Measurements from ENCODE around the gene NMS. TPM values are rescaled to one million over a fixed set of nuclear protein-coding genes. Genes with fewer than 3 reads are reported as not detected.
A peak's percentile ranks its signal among the peaks of the same experiment; 100 is the strongest.

The NMS gene
- total RNA-seq, 1 donor from 2014 or later, result not detected

- no peaks in the 10 kb centered on the region for H3K27me3 ChIP-seq
- no peak for DNase-seq (ENCODE audit: extremely low spot score in 2 of 2)
- no peaks in the 10 kb centered on the region for H3K36me3 ChIP-seq
- no peak for TF ChIP-seq POLR2AphosphoS5 (IDR thresholded peaks at IDR 0.05; ENCODE audit: insufficient read depth in 1 of 2, low read depth in 1 of 2)
- no peak for TF ChIP-seq CTCF (IDR thresholded peaks at IDR 0.05)
- TF ChIP-seq POLR2A (IDR thresholded peaks at IDR 0.05), result no peak
- H3K4me1 ChIP-seq, result no peaks in the 10 kb centered on the region
- no peak overlapping the region for H3K4me3 ChIP-seq
- intact Hi-C loops (cut with DNase I), result no loop called here
- no peaks in the 10 kb centered on the region for H3K9me3 ChIP-seq
- no peak overlapping the region for H3K27ac ChIP-seq
Observed at GRCh38 chr2:100522430-100522829, 52.1 kb downstream of the NMS start.

- TF ChIP-seq CTCF (IDR thresholded peaks at IDR 0.05), result no peak
- TF ChIP-seq POLR2AphosphoS5 (IDR thresholded peaks at IDR 0.05; ENCODE audit: insufficient read depth in 1 of 2, low read depth in 1 of 2), result no peak
- TF ChIP-seq POLR2A (IDR thresholded peaks at IDR 0.05), result no peak
- Histone ChIP-seq H3K27me3 (no peaks in the 10 kb centered on the region), H3K36me3 (no peaks in the 10 kb centered on the region), H3K4me1 (no peaks in the 10 kb centered on the region), H3K9me3 (no peaks in the 10 kb centered on the region), H3K4me3 (no peak overlapping the region), H3K27ac (no peak overlapping the region)
- intact Hi-C loops (cut with DNase I), result no loop called here
- DNase-seq (ENCODE audit: extremely low spot score in 2 of 2), result no peak
Observed at GRCh38 chr2:100524331-100524730, 54.0 kb downstream of the NMS start.

GRCh38 chr2:100526868-100527267 is 56.6 kb downstream of the NMS start:
- DNase-seq (ENCODE audit: extremely low spot score in 2 of 2), result peak in 1 of 2 donors; percentile 81
- no peaks in the 10 kb centered on the region for H3K4me1 ChIP-seq
- intact Hi-C loops (cut with DNase I), result no loop called here
- H3K9me3 ChIP-seq, result no peaks in the 10 kb centered on the region
- no peak for TF ChIP-seq POLR2A (IDR thresholded peaks at IDR 0.05)
- no peak for TF ChIP-seq POLR2AphosphoS5 (IDR thresholded peaks at IDR 0.05; ENCODE audit: insufficient read depth in 1 of 2, low read depth in 1 of 2)
- no peak for TF ChIP-seq CTCF (IDR thresholded peaks at IDR 0.05)
- no peaks in the 10 kb centered on the region for H3K36me3 ChIP-seq
- H3K27me3 ChIP-seq, result no peaks in the 10 kb centered on the region
- no peak overlapping the region for H3K27ac ChIP-seq
- no peak overlapping the region for H3K4me3 ChIP-seq

GRCh38 chr2:100527440-100528015 is 57.2 kb downstream of the NMS start:
- H3K36me3 ChIP-seq, result no peaks in the 10 kb centered on the region
- intact Hi-C loops (cut with DNase I), result no loop called here
- TF ChIP-seq CTCF (IDR thresholded peaks at IDR 0.05), result no peak
- no peak for TF ChIP-seq POLR2AphosphoS5 (IDR thresholded peaks at IDR 0.05; ENCODE audit: insufficient read depth in 1 of 2, low read depth in 1 of 2)
- no peak for TF ChIP-seq POLR2A (IDR thresholded peaks at IDR 0.05)

GRCh38 chr2:100529176-100529575 is 58.9 kb downstream of the NMS start:
- H3K9me3 ChIP-seq, result no peaks in the 10 kb centered on the region
- no peak for DNase-seq (ENCODE audit: extremely low spot score in 2 of 2)
- no peak overlapping the region for H3K4me3 ChIP-seq
- no peak overlapping the region for H3K27ac ChIP-seq
- no peaks in the 10 kb centered on the region for H3K36me3 ChIP-seq
- H3K27me3 ChIP-seq, result no peaks in the 10 kb centered on the region
- no peak for TF ChIP-seq POLR2AphosphoS5 (IDR thresholded peaks at IDR 0.05; ENCODE audit: insufficient read depth in 1 of 2, low read depth in 1 of 2)
- TF ChIP-seq POLR2A (IDR thresholded peaks at IDR 0.05), result no peak
- TF ChIP-seq CTCF (IDR thresholded peaks at IDR 0.05), result no peak
- H3K4me1 ChIP-seq, result no peaks in the 10 kb centered on the region
- intact Hi-C loops (cut with DNase I), result no loop called here

More at GRCh38 chr2:100527440-100528015, 57.2 kb downstream of the NMS start:
- no peaks in the 10 kb centered on the region for H3K4me1 ChIP-seq
- no peak overlapping the region for H3K27ac ChIP-seq
- H3K4me3 ChIP-seq, result no peak overlapping the region
- DNase-seq (ENCODE audit: extremely low spot score in 2 of 2), result peak in 1 of 2 donors; percentile 9
- H3K27me3 ChIP-seq, result no peaks in the 10 kb centered on the region
- H3K9me3 ChIP-seq, result no peaks in the 10 kb centered on the region

Measured in vagina (tissue), 2 donors.